Epidermal melanocyte (primary cell): ENCODE results near the gene SCART1.
"Not testable (repeated sequence)": the region's sequence is repeated elsewhere in the genome, so short reads cannot be mapped to it uniquely, and the experiment has no call there.

Source experiments
- DNase-seq: peaks from one replicate; pipeline ENCODE4 v3.0.0; 2011; ENCODE audit warnings: low spot score; ENCODE audit not compliant: insufficient read length

SCART1 gene

GRCh38 chr10:133473270-133473669 lies 19.5 kb downstream of the SCART1 start:
- no peak for DNase-seq

GRCh38 chr10:133474027-133474426 lies 20.3 kb downstream of the SCART1 start:
- no peak for DNase-seq

GRCh38 chr10:133474665-133475424 lies 21.1 kb downstream of the SCART1 start:
- no peak for DNase-seq

GRCh38 chr10:133475425-133475734 lies 21.6 kb downstream of the SCART1 start:
- DNase-seq, result no peak

- DNase-seq, result no peak
Measured at GRCh38 chr10:133475821-133476640, 22.3 kb downstream of the SCART1 start.

GRCh38 chr10:133476641-133476990 lies 22.9 kb downstream of the SCART1 start:
- no peak for DNase-seq

- DNase-seq, result no peak
Measured at GRCh38 chr10:133481086-133481643, 27.4 kb downstream of the SCART1 start.

GRCh38 chr10:133481657-133482056 lies 27.9 kb downstream of the SCART1 start:
- no peak for DNase-seq

- no peak for DNase-seq
Measured at GRCh38 chr10:133484818-133485217, 31.1 kb downstream of the SCART1 start.

GRCh38 chr10:133487085-133487484 lies 33.3 kb downstream of the SCART1 start:
- no peak for DNase-seq

- DNase-seq, result no peak
Measured at GRCh38 chr10:133488354-133488753, 34.6 kb downstream of the SCART1 start.

GRCh38 chr10:133489816-133490588 lies 36.3 kb downstream of the SCART1 start:
- no peak for DNase-seq

GRCh38 chr10:133493562-133493961 lies 39.8 kb downstream of the SCART1 start:
- DNase-seq, result not testable (repeated sequence)

- DNase-seq, result not testable (repeated sequence)
Measured at GRCh38 chr10:133497363-133497762, 43.6 kb downstream of the SCART1 start.

- DNase-seq, result not testable (repeated sequence)
Measured at GRCh38 chr10:133499176-133499575, 45.4 kb downstream of the SCART1 start.

GRCh38 chr10:133500897-133501296 lies 47.2 kb downstream of the SCART1 start:
- DNase-seq, result not testable (repeated sequence)

GRCh38 chr10:133509700-133510099 lies 56.0 kb downstream of the SCART1 start:
- no peak for DNase-seq

- DNase-seq, result no peak
Measured at GRCh38 chr10:133511408-133511807, 57.7 kb downstream of the SCART1 start.

- no peak for DNase-seq
Measured at GRCh38 chr10:133511907-133512528, 58.3 kb downstream of the SCART1 start.

GRCh38 chr10:133515471-133515870 lies 61.7 kb downstream of the SCART1 start:
- DNase-seq, result no peak

GRCh38 chr10:133516057-133516456 lies 62.3 kb downstream of the SCART1 start:
- DNase-seq, result no peak
